ENCODE results near the gene CTSZ. TPM values are rescaled to one million over a fixed set of nuclear protein-coding genes. Genes with fewer than 3 reads are reported as not detected.

The CTSZ gene
- total and polyA plus RNA-seq, 10 of the 15 experiments (the other 5 are each of a cell fraction or from before 2014, with no cell fraction given): 6.0 to 301 (median 154) TPM

- TF ChIP-seq PRDM15 (CRISPR knock-in tag; IDR thresholded peaks at IDR 0.05) (no peak), ZNF207 (IDR thresholded peaks at IDR 0.05; ENCODE audit: borderline replicate concordance) (peak; percentile 42; the same call in 1 of the 2 replicates), NRF1 (conservative IDR thresholded peaks at IDR 0.05; ENCODE audit: low read depth, low read length) (no peak), POLR2A (IDR thresholded peaks at IDR 0.05; ENCODE audit: low read depth, low read length) (peak; percentile 70), JUNB (IDR thresholded peaks at IDR 0.05) (no peak)
Observed at GRCh38 chr20:59006864-59007664, at the start of gene CTSZ (continued).

GRCh38 chr20:59055302-59055701 lies 48.2 kb upstream of the CTSZ start:
- Histone ChIP-seq H3K9ac (ENCODE audit: control insufficient read depth, insufficient read depth, low read length) (no peak overlapping the region), H2AFZ (ENCODE audit: control insufficient read depth, low read depth, low read length) (no peak overlapping the region), H3K4me1 (ENCODE audit: control insufficient read depth, insufficient read depth, low read length) (no peaks in the 10 kb centered on the region), H3K27ac (ENCODE audit: control insufficient read depth, insufficient read depth) (no peak overlapping the region), H3K4me3 (no peak overlapping the region), H3K36me3 (ENCODE audit: control insufficient read depth in 2 of 2, insufficient read depth in 2 of 2, low read length in 1 of 2) (no peaks in the 10 kb centered on the region), H3K4me2 (ENCODE audit: control insufficient read depth, insufficient read depth) (no peak overlapping the region), H3K27me3 (replicated peaks in 1 of 2; ENCODE audit: control insufficient read depth in 2 of 2, insufficient read depth in 2 of 2, low read length in 1 of 2) (peaks cover 0 to 8% of the 10 kb centered on the region in 2 experiments; a peak in 2 of 4 replicates), H4K20me1 (ENCODE audit: control insufficient read depth, insufficient read depth) (no peaks in the 10 kb centered on the region), H3K79me2 (ENCODE audit: control insufficient read depth, insufficient read depth, low read length) (no peaks in the 10 kb centered on the region), H3K9me3 (replicated peaks; ENCODE audit: control insufficient read depth, insufficient read depth, low read length) (no peaks in the 10 kb centered on the region)
- 59% methylated on average over 7 of the region's 7 CpGs for WGBS (ENCODE audit: insufficient coverage, insufficient replicate concordance, low lambda C conversion rate, missing lambda C conversion rate)
- in situ Hi-C loops (cut with MboI): no loop called here
- DNase-seq (ENCODE audit: low read depth, low spot score) (no peak), ATAC-seq (peak; percentile 53; the same call in 2 of the 3 replicates), FAIRE-seq (no peak)
- intact Hi-C loops (cut with micrococcal nuclease; ENCODE audit: unreplicated experiment): no loop called here
- BruUV-seq (replicated peaks): no TSS peak
- SMC1A ChIA-PET (ENCODE audit: uncharacterized antibody, unreplicated experiment): no interaction called here
- POLR2A ChIA-PET: no interaction called here
- CTCF ChIA-PET: interaction anchor here (1.8 to 3.9 kb wide), 2 partner anchors 11 to 32 kb away, joined by 5 to 11 read pairs; no protein-coding TSS in a partner anchor
- RAD21 ChIA-PET (ENCODE audit: unreplicated experiment): no interaction called here
- TF ChIP-seq RAD21 (IDR thresholded peaks at IDR 0.05; ENCODE audit: insufficient read depth, low read depth, low read length): peak; percentile 24
- no peak for TF ChIP-seq POLR2AphosphoS2 (IDR thresholded peaks at IDR 0.05; ENCODE audit: low read depth, low read length)
- TF ChIP-seq SREBF1 (IDR thresholded peaks at IDR 0.05; ENCODE audit: low read length): no peak
- TF ChIP-seq FOS (IDR thresholded peaks at IDR 0.05; ENCODE audit: borderline replicate concordance, extremely low read depth, insufficient read length): no peak
- TF ChIP-seq CTCF (IDR thresholded peaks at IDR 0.05 in 2 of 3, conservative IDR thresholded peaks at IDR 0.05 in 1 of 3; ENCODE audit: control insufficient read depth in 2 of 3, extremely low read depth in 1 of 3, insufficient read depth in 1 of 3, low read depth in 3 of 3, low read length in 3 of 3): peak in 2 of 3 experiments; percentile 22 to 36; a peak in 4 of 6 replicates
- TF ChIP-seq GATAD2B (conservative IDR thresholded peaks at IDR 0.05; ENCODE audit: low read depth): no peak
- no peak for TF ChIP-seq RB1 (IDR thresholded peaks at IDR 0.05; ENCODE audit: borderline replicate concordance)
- no peak for TF ChIP-seq GABPA (IDR thresholded peaks at IDR 0.05; ENCODE audit: low read depth)
- no peak for TF ChIP-seq HSF1 (IDR thresholded peaks at IDR 0.05; ENCODE audit: low read depth, low read length)
- no peak for TF ChIP-seq HDAC6 (IDR thresholded peaks at IDR 0.05; ENCODE audit: unreplicated experiment)
- no peak for TF ChIP-seq ZNF384 (IDR thresholded peaks at IDR 0.05; ENCODE audit: borderline replicate concordance, low read depth, low read length)

Measured in GM12878 (cell line).